Kidney (tissue), 14 donors: ENCODE results near the gene FUT8. TPM values are rescaled to one million over a fixed set of nuclear protein-coding genes. Genes with fewer than 3 reads are reported as not detected.
"Not testable (repeated sequence)": the region's sequence is repeated elsewhere in the genome, so short reads cannot be mapped to it uniquely, and the experiment has no call there.

Experiments
- DNase-seq, 5 donors: peaks; one replicate each; pipeline ENCODE4 v3.0.0-alpha.2; 2013 to 2020
- FAIRE-seq: peaks from 2 replicates; lab custom pipeline; 2012; peaks lifted over from hg19 to GRCh38; lab: Jason Lieb, UNC
- H3K27ac ChIP-seq, 2 donors: one replicate each; pipeline ENCODE4 v1.7.0; 2013; ENCODE audit warnings: low read depth in 2 of 2, low read length in 2 of 2, inconsistent platforms in 1 of 2
- H3K27me3 ChIP-seq: one replicate; pipeline ENCODE4 v1.7.1; 2013; ENCODE audit warnings: low read length, inconsistent platforms; ENCODE audit not compliant: control insufficient read depth, insufficient read depth
- H3K36me3 ChIP-seq, 3 donors: one replicate each; pipeline versions ENCODE4 v1.7.0 to v1.7.1; 2013; ENCODE audit warnings: low read length in 3 of 3, control low read depth in 1 of 3, inconsistent platforms in 1 of 3; ENCODE audit not compliant: insufficient read depth in 3 of 3, control insufficient read depth in 2 of 3
- H3K4me1 ChIP-seq, 3 donors: one replicate each; pipeline versions ENCODE4 v1.7.0 to v1.7.1; 2013; ENCODE audit warnings: low read length in 3 of 3, inconsistent platforms in 1 of 3, low read depth in 1 of 3; ENCODE audit not compliant: control insufficient read depth in 2 of 3, insufficient read depth in 2 of 3
- H3K4me3 ChIP-seq, 3 donors: one replicate each; pipeline versions ENCODE4 v1.7.0 to v1.8.1; 2013; ENCODE audit warnings: low read length in 3 of 3, control low read depth in 1 of 3, inconsistent platforms in 1 of 3
- H3K9ac ChIP-seq, 3 donors: one replicate each; pipeline versions ENCODE4 v1.7.0 to v1.7.1; 2013; ENCODE audit warnings: low read length in 3 of 3, control low read depth in 1 of 3, inconsistent platforms in 1 of 3
- H3K9me3 ChIP-seq, 3 donors: one replicate each; pipeline versions ENCODE4 v1.7.0 to v1.7.1; 2013; ENCODE audit warnings: low read length in 3 of 3, control low read depth in 1 of 3, inconsistent platforms in 1 of 3; ENCODE audit not compliant: control insufficient read depth in 2 of 3, insufficient read depth in 1 of 3
- intact Hi-C: fragments of 100-400 bp; cut with DNase I; formaldehyde crosslinking; loops from one replicate; pipeline ENCODE4 v1.11.1; 2022
- polyA plus RNA-seq: library from polyadenylated mRNA; stranded (reverse); fragments of 350-450 nt; fragmentation: Illumina TruSeq; extraction: RNeasy Lipid Tissue Mini Kit (QIAGEN cat#74804); gene quantifications from one replicate; pipeline ENCODE4 v1.2.3, GENCODE V29; 2014; ENCODE audit warnings: low read depth, low replicate concordance; ENCODE audit not compliant: insufficient read depth
- total RNA-seq: library from RNA; stranded (reverse); fragmentation: NEBNext Ultra II Directional; extraction: Animal tissue kit (Norgen Biotek cat#: 25700); gene quantifications from one replicate; pipeline ENCODE4 v1.2.1, GENCODE V29; 2021
- TF ChIP-seq, protein P1 (sequence below): IDR thresholded peaks from 3 replicates; pipeline ENCODE4 v1.5.1; 2012; ENCODE audit warnings: mild to moderate bottlenecking, moderate library complexity, borderline replicate concordance; ENCODE audit not compliant: insufficient read depth; ENCODE audit errors: extremely low read depth
- donor health status: control.
- donor health status: control.
- donor health status: control.
- donor health status: control.
- donor health status: control.
- donor health status: DM: yes; HTN: yes; CAD: no.
- donor health status: Normal renal cell carcinoma (clear cell type).

FUT8 gene
- total and polyA plus RNA-seq, 2 donors from 2014 or later: 8.2 to 49.6 TPM

GRCh38 chr14:65425885-65426284, 13.4 kb downstream of the FUT8 start:
- FAIRE-seq: no peak
- Histone ChIP-seq H3K27ac (no peak overlapping the region), H3K4me3 (no peak overlapping the region), H3K9me3 (no peaks in the 10 kb centered on the region), H3K36me3 (no peaks in the 10 kb centered on the region), H3K9ac (no peak overlapping the region), H3K4me1 (no peaks in the 10 kb centered on the region), H3K27me3 (no peaks in the 10 kb centered on the region)
- no peak for DNase-seq
- intact Hi-C loops: no loop called here
- TF ChIP-seq, protein P1, sequence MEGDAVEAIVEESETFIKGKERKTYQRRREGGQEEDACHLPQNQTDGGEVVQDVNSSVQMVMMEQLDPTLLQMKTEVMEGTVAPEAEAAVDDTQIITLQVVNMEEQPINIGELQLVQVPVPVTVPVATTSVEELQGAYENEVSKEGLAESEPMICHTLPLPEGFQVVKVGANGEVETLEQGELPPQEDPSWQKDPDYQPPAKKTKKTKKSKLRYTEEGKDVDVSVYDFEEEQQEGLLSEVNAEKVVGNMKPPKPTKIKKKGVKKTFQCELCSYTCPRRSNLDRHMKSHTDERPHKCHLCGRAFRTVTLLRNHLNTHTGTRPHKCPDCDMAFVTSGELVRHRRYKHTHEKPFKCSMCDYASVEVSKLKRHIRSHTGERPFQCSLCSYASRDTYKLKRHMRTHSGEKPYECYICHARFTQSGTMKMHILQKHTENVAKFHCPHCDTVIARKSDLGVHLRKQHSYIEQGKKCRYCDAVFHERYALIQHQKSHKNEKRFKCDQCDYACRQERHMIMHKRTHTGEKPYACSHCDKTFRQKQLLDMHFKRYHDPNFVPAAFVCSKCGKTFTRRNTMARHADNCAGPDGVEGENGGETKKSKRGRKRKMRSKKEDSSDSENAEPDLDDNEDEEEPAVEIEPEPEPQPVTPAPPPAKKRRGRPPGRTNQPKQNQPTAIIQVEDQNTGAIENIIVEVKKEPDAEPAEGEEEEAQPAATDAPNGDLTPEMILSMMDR: no peak

DNA sequence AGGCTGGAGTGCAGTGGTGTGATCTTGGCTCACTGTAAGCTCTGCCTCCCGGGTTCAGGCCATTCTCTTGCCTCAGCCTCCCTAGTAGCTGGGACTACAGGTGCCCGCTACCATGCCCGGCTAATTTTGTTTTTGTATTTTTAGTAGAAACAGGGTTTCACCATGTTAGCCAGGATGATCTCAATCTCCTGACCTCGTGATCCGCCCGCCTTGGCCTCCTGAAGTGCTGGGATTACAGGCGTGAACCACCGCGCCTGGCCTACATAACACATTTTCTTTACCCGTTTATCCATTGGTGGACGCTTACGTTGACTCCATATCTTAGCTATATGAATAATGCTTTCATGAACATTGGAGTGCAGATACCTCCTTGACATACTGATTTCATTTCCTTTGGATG, 14.4 kb downstream of the FUT8 start:
- FAIRE-seq, H3K36me3 ChIP-seq, H3K9me3 ChIP-seq, DNase-seq, H3K4me1 ChIP-seq, H3K27me3 ChIP-seq, intact Hi-C loops, H3K27ac ChIP-seq, H3K9ac ChIP-seq, H3K4me3 ChIP-seq: not testable (repeated sequence)

DNA sequence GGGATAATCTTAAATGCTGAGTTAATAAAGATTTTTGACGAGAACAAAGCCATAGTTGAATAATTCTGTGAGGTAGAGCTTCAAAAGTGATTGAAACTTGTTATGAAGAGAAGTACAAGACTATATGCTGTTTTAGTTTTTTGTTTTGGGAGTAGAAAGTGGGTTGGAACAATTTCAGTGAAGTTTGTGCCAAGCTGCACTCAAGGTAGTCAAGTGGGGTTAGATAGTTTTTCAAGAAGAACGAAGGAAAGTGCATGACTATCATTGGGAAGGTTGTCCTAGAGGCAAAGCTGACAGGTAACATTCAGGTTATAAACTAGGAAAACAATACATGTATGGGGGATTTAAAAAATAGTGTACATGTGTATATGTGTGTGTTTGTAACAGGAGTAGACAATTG, 16.2 kb downstream of the FUT8 start:
- intact Hi-C loops: no loop called here

DNA sequence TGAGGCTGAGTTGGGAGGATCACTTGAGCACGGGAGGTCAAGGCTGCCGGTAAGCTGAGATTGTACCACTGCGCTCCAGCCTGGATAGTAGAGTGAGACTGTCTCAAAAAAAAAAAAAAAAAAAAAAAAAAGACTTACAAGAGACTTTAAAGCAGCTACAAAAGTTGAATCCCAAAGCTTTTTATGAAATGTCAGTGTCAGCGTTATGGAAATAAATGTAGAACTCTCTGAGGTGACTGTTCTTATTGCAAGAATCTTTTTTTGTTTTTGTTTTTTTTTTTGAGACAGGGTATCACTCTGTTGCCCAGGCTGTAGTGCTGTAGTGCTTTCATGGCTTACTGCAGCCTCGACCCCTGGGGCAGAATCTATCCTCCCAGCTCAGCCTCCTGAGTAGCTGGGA, 17.2 kb downstream of the FUT8 start:
- no peaks in the 10 kb centered on the region for H3K9me3 ChIP-seq
- DNase-seq (no peak), FAIRE-seq (no peak)
- H3K27me3 ChIP-seq: no peaks in the 10 kb centered on the region
- no peak overlapping the region for H3K4me3 ChIP-seq
- no peak overlapping the region for H3K9ac ChIP-seq
- H3K4me1 ChIP-seq: no peaks in the 10 kb centered on the region
- no peak overlapping the region for H3K27ac ChIP-seq
- H3K36me3 ChIP-seq: no peaks in the 10 kb centered on the region
- TF ChIP-seq, protein P1: no peak
- intact Hi-C loops: no loop called here

More for the DNA sequence above, 16.2 kb downstream of the FUT8 start:
- no peak for FAIRE-seq
- Histone ChIP-seq H3K9me3 (no peaks in the 10 kb centered on the region), H3K36me3 (no peaks in the 10 kb centered on the region), H3K27me3 (no peaks in the 10 kb centered on the region), H3K4me1 (no peaks in the 10 kb centered on the region), H3K27ac (no peak overlapping the region), H3K4me3 (no peak overlapping the region), H3K9ac (no peak overlapping the region)
- DNase-seq: no peak
- TF ChIP-seq, protein P1: no peak
